ENCODE measurements around the gene DLG1. TPM values are rescaled to one million over a fixed set of nuclear protein-coding genes. Genes with fewer than 3 reads are reported as not detected.

Gene DLG1
- total and polyA plus RNA-seq, 4 donors = 12.7 to 51.2 (median 22.3) TPM

DNA sequence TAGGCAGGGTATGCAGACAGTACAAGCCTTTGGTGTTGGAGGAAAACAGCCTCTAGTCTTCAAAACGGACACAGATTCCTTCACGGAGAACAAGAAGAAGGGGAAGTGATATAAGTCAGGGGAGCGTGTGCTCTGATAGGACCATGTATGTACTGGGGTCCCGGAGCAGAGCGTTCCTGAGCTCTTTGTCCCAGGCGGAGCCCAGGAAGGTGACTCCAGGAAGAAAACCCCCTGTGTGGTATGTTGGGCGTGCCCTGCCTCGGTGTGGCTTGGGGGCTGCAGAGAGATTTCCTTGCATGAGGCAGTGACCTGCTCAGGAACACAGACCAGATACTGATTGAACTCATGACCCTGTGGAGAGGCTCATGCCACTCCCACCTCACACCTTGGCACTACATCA is 290.5 kb downstream of the DLG1 start (continued):
- TF ChIP-seq, protein P1, sequence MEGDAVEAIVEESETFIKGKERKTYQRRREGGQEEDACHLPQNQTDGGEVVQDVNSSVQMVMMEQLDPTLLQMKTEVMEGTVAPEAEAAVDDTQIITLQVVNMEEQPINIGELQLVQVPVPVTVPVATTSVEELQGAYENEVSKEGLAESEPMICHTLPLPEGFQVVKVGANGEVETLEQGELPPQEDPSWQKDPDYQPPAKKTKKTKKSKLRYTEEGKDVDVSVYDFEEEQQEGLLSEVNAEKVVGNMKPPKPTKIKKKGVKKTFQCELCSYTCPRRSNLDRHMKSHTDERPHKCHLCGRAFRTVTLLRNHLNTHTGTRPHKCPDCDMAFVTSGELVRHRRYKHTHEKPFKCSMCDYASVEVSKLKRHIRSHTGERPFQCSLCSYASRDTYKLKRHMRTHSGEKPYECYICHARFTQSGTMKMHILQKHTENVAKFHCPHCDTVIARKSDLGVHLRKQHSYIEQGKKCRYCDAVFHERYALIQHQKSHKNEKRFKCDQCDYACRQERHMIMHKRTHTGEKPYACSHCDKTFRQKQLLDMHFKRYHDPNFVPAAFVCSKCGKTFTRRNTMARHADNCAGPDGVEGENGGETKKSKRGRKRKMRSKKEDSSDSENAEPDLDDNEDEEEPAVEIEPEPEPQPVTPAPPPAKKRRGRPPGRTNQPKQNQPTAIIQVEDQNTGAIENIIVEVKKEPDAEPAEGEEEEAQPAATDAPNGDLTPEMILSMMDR (IDR thresholded peaks at IDR 0.05; ENCODE audit: low read depth, low read length, missing input control) = no peak

DNA sequence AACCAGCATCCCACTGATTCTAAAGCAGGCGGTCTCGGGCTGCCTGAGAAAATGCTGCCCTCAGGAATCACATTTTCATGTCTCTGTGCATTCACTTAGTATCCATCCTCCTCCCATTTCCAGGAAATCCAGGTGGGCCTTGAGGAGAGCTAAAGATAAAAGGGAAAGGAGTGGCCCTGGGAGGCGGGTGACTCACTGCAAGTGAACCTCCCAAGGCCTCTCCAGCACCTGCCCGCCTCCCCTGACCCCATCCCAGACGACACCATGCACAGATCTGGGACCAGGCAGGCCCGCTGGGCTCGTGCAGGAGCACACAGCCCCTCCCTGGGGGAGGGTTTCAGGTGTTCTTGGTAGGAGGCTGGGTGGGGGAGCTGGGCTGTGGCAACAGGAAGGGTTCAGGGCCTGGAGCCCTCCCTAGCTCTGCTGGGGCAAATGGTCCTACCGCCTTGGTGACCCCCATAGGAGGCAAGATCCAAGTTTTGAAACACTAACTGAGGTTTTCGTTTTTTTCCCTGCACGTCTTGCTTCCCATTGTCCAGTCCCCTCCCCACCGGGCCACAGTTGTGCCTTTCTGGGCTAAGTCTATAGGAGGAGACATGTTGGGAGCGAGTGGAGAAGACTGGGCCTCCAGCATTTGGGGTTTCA is 291.0 kb downstream of the DLG1 start:
- H3K27me3 ChIP-seq (ENCODE audit: control insufficient read depth in 4 of 4, insufficient read depth in 4 of 4, low read length in 3 of 4) = no peaks in the 10 kb centered on the region
- peaks cover 0 to 4% (median 3%) of the 10 kb centered on the region in 4 donors for H3K4me1 ChIP-seq (ENCODE audit: control insufficient read depth in 4 of 4, insufficient read depth in 4 of 4, low read length in 3 of 4)
- TF ChIP-seq, protein P2, sequence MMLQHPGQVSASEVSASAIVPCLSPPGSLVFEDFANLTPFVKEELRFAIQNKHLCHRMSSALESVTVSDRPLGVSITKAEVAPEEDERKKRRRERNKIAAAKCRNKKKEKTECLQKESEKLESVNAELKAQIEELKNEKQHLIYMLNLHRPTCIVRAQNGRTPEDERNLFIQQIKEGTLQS (IDR thresholded peaks at IDR 0.05) = no peak
- TF ChIP-seq, protein P1 (IDR thresholded peaks at IDR 0.05; ENCODE audit: low read depth, low read length, missing input control) = no peak
- no peak overlapping the region for H3K27ac ChIP-seq (ENCODE audit: low read depth in 1 of 2, low read length in 2 of 2)
- no peak overlapping the region for H3K4me3 ChIP-seq (ENCODE audit: low read depth in 1 of 3, low read length in 3 of 3)
- no peak for DNase-seq (ENCODE audit: low spot score)
- H3K9ac ChIP-seq (ENCODE audit: low read depth in 1 of 2, low read length in 2 of 2) = no peak overlapping the region
- H3K9me3 ChIP-seq (ENCODE audit: control insufficient read depth in 4 of 4, low read length in 3 of 4) = no peaks in the 10 kb centered on the region
- no peaks in the 10 kb centered on the region for H3K36me3 ChIP-seq (ENCODE audit: control insufficient read depth in 4 of 4, insufficient read depth in 3 of 4, low read depth in 1 of 4, low read length in 3 of 4)
- WGBS = 90% methylated on average over 12 of the region's 12 CpGs

DNA sequence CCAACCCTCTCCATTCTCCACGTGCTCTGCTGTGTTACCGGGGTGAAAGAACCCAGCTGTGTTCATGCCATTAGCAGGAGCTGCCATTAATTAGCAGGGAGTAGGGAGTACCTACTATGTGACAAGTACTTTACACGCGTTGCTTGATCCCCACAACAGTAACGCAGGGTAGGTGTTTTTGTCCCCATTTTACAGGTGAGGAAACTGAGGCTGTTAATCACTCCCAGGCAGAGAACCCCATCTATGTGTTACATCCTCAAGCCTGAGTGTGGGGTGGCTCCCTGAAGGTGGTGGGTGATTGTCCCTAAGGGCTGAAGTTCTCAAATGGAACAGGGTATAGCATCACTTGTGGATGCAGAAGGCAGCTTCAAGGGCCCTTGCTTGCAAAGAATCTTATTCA is 291.6 kb downstream of the DLG1 start:
- TF ChIP-seq HNF4A (conservative IDR thresholded peaks at IDR 0.05) = no peak
- no peak overlapping the region for H3K27ac ChIP-seq (ENCODE audit: low read depth in 1 of 2, low read length in 2 of 2)
- H3K36me3 ChIP-seq (ENCODE audit: control insufficient read depth in 4 of 4, insufficient read depth in 3 of 4, low read depth in 1 of 4, low read length in 3 of 4) = no peaks in the 10 kb centered on the region
- peaks cover 0 to 4% (median 4%) of the 10 kb centered on the region in 4 donors for H3K4me1 ChIP-seq (ENCODE audit: control insufficient read depth in 4 of 4, insufficient read depth in 4 of 4, low read length in 3 of 4)
- H3K9me3 ChIP-seq (ENCODE audit: control insufficient read depth in 4 of 4, low read length in 3 of 4) = no peaks in the 10 kb centered on the region
- DNase-seq (ENCODE audit: low spot score) = no peak
- no peak overlapping the region for H3K4me3 ChIP-seq (ENCODE audit: low read depth in 1 of 3, low read length in 3 of 3)
- H3K27me3 ChIP-seq (ENCODE audit: control insufficient read depth in 4 of 4, insufficient read depth in 4 of 4, low read length in 3 of 4) = no peaks in the 10 kb centered on the region
- 96% methylated on average over 5 of the region's 5 CpGs for WGBS
- no peak overlapping the region for H3K9ac ChIP-seq (ENCODE audit: low read depth in 1 of 2, low read length in 2 of 2)

DNA sequence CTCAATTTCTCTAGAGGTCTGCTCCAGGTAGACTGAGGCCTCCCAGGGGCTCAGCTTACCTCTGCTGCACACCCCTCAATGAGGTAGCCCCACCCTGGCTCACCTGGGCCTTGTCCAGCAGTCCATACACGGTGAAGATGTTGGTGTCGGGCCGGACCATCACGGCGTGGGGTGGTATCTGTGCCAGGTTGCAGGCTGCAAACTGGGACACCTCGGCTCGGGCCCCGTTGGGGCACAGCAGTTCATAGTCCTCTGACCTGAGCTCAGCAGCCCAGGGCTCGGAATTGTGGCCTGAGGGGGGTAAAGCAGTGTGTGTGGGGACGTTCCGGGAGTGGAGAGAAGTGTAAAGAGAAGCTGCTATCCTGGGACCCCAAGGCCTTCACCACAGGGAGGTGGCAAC is 292.0 kb downstream of the DLG1 start:
- H3K27ac ChIP-seq (ENCODE audit: low read depth in 1 of 2, low read length in 2 of 2) = no peak overlapping the region

More for the DNA sequence above, 292.0 kb downstream of the DLG1 start:
- Histone ChIP-seq H3K27me3 (ENCODE audit: control insufficient read depth in 4 of 4, insufficient read depth in 4 of 4, low read length in 3 of 4) (no peaks in the 10 kb centered on the region), H3K4me3 (ENCODE audit: low read depth in 1 of 3, low read length in 3 of 3) (no peak overlapping the region), H3K9ac (ENCODE audit: low read depth in 1 of 2, low read length in 2 of 2) (no peak overlapping the region), H3K4me1 (ENCODE audit: control insufficient read depth in 4 of 4, insufficient read depth in 4 of 4, low read length in 3 of 4) (peaks cover 0 to 4% (median 4%) of the 10 kb centered on the region in 4 donors), H3K36me3 (ENCODE audit: control insufficient read depth in 4 of 4, insufficient read depth in 3 of 4, low read depth in 1 of 4, low read length in 3 of 4) (no peaks in the 10 kb centered on the region), H3K9me3 (ENCODE audit: control insufficient read depth in 4 of 4, low read length in 3 of 4) (no peaks in the 10 kb centered on the region)
- DNase-seq (ENCODE audit: low spot score) = no peak
- WGBS = 94% methylated on average over 11 of the region's 11 CpGs
- no peak for TF ChIP-seq EGR1 (IDR thresholded peaks at IDR 0.05; ENCODE audit: low read depth in 2 of 2)
- TF ChIP-seq, protein P3, sequence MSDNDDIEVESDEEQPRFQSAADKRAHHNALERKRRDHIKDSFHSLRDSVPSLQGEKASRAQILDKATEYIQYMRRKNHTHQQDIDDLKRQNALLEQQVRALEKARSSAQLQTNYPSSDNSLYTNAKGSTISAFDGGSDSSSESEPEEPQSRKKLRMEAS (IDR thresholded peaks at IDR 0.05) = no peak
- TF ChIP-seq HNF4G (IDR thresholded peaks at IDR 0.05) = no peak
- TF ChIP-seq SP1 (IDR thresholded peaks at IDR 0.05) = no peak
- TF ChIP-seq GABPA (IDR thresholded peaks at IDR 0.05 in 1 of 2, conservative IDR thresholded peaks at IDR 0.05 in 1 of 2) = no peak
- no peak for TF ChIP-seq YY1 (IDR thresholded peaks at IDR 0.05)
- no peak for TF ChIP-seq FOXA1 (IDR thresholded peaks at IDR 0.05)
- TF ChIP-seq, protein P1 (IDR thresholded peaks at IDR 0.05; ENCODE audit: low read depth, low read length, missing input control) = no peak

Measured in liver (tissue), 9 donors.